Measurements from ENCODE around the gene EEF1G.
"Not testable (repeated sequence)": the region's sequence is repeated elsewhere in the genome, so short reads cannot be mapped to it uniquely, and the experiment has no call there.

Gene EEF1G

GRCh38 chr11:62575156-62575555 lies 1.5 kb upstream of the EEF1G start:
- no peak for FAIRE-seq

GRCh38 chr11:62574363-62575071 lies 826 bp upstream of the EEF1G start:
- FAIRE-seq = no peak

GRCh38 chr11:62573006-62573591 lies 592 bp downstream of the EEF1G start:
- FAIRE-seq = no peak

- FAIRE-seq = no peak
Observed at GRCh38 chr11:62572431-62572830, 1.3 kb downstream of the EEF1G start.

- not testable (repeated sequence) for FAIRE-seq
Observed at GRCh38 chr11:62571493-62571892, 2.2 kb downstream of the EEF1G start.

- FAIRE-seq = not testable (repeated sequence)
Observed at GRCh38 chr11:62570903-62571302, 2.8 kb downstream of the EEF1G start.

GRCh38 chr11:62569611-62570010 lies 4.1 kb downstream of the EEF1G start:
- FAIRE-seq = no peak

GRCh38 chr11:62567018-62567633 lies 6.6 kb downstream of the EEF1G start:
- FAIRE-seq = no peak

- no peak for FAIRE-seq
Observed at GRCh38 chr11:62566247-62566646, 7.4 kb downstream of the EEF1G start.

- no peak for FAIRE-seq
Observed at GRCh38 chr11:62565100-62565802, 8.4 kb downstream of the EEF1G start.

GRCh38 chr11:62561677-62562230 lies 11.9 kb downstream of the EEF1G start:
- FAIRE-seq = not testable (repeated sequence)

- FAIRE-seq = no peak
Observed at GRCh38 chr11:62560566-62561103, 13.1 kb downstream of the EEF1G start.

GRCh38 chr11:62559626-62560025 lies 14.1 kb downstream of the EEF1G start:
- not testable (repeated sequence) for FAIRE-seq

- no peak for FAIRE-seq
Observed at GRCh38 chr11:62559204-62559603, 14.5 kb downstream of the EEF1G start.

GRCh38 chr11:62558669-62559068 lies 15.0 kb downstream of the EEF1G start:
- FAIRE-seq = no peak

GRCh38 chr11:62556875-62557631 lies 16.6 kb downstream of the EEF1G start:
- FAIRE-seq = no peak

GRCh38 chr11:62556108-62556874 lies 17.4 kb downstream of the EEF1G start:
- FAIRE-seq = no peak

GRCh38 chr11:62555464-62556107 lies 18.1 kb downstream of the EEF1G start:
- no peak for FAIRE-seq

- no peak for FAIRE-seq
Observed at GRCh38 chr11:62554387-62555167, 19.1 kb downstream of the EEF1G start.

GRCh38 chr11:62553839-62554361 lies 19.8 kb downstream of the EEF1G start:
- FAIRE-seq = no peak

Data from A204.1 (cell line).